GM19395 (cell line): Measurements from ENCODE around the gene CCDC188.

Experiments used
- ATAC-seq: cut with Tn5 transposase; IDR thresholded peaks from one replicate; pipeline ENCODE4 v1.9.1; 2021; ENCODE audit warnings: mild to moderate bottlenecking, moderate library complexity; ENCODE audit not compliant: unreplicated experiment

Gene CCDC188

GRCh38 chr22:20135806-20136602, 14.9 kb downstream of the CCDC188 start:
- ATAC-seq = no peak

GRCh38 chr22:20135265-20135664, 15.6 kb downstream of the CCDC188 start:
- ATAC-seq = no peak

- no peak for ATAC-seq
Observed at GRCh38 chr22:20133930-20134549, 16.8 kb downstream of the CCDC188 start.

- ATAC-seq = no peak
Observed at GRCh38 chr22:20132686-20133246, 18.1 kb downstream of the CCDC188 start.

GRCh38 chr22:20131859-20132685, 18.8 kb downstream of the CCDC188 start:
- no peak for ATAC-seq

- ATAC-seq = peak; percentile 22
Observed at GRCh38 chr22:20131597-20131858, 19.3 kb downstream of the CCDC188 start, which contains the start of gene ZDHHC8. Gene ZDHHC8 (plus strand): TSS chr22:20131804. CDS start chr22:20131948, 144 bp downstream.

GRCh38 chr22:20130731-20131596, 19.9 kb downstream of the CCDC188 start:
- ATAC-seq = peak; percentile 59

- ATAC-seq = no peak
Observed at GRCh38 chr22:20130319-20130718, 20.5 kb downstream of the CCDC188 start.

GRCh38 chr22:20129747-20130014, 21.2 kb downstream of the CCDC188 start:
- no peak for ATAC-seq

- no peak for ATAC-seq
Observed at GRCh38 chr22:20128902-20129746, 21.7 kb downstream of the CCDC188 start.

GRCh38 chr22:20128619-20128901, 22.3 kb downstream of the CCDC188 start:
- no peak for ATAC-seq

GRCh38 chr22:20127869-20128618, 22.8 kb downstream of the CCDC188 start:
- no peak for ATAC-seq

- no peak for ATAC-seq
Observed at GRCh38 chr22:20127318-20127868, 23.5 kb downstream of the CCDC188 start.

- no peak for ATAC-seq
Observed at GRCh38 chr22:20126284-20127029, 24.4 kb downstream of the CCDC188 start.

- ATAC-seq = no peak
Observed at GRCh38 chr22:20125201-20126174, 25.4 kb downstream of the CCDC188 start.

- no peak for ATAC-seq
Observed at GRCh38 chr22:20124083-20124787, 26.6 kb downstream of the CCDC188 start.
